Immature natural killer cell (primary cell): Measurements from ENCODE around the gene LCN9. TPM values are rescaled to one million over a fixed set of nuclear protein-coding genes. Genes with fewer than 3 reads are reported as not detected.
A peak's percentile ranks its signal among the peaks of the same experiment; 100 is the strongest.

Experiments used
- DNase-seq, 3 donors: peaks; one replicate each; pipeline ENCODE4 v3.0.0; 2022; ENCODE audit warnings: mixed read lengths in 1 of 3
- H3K27ac Mint-ChIP-seq, 6 donors: one replicate each; pipeline ENCODE4 v1.8.0; 2020; ENCODE audit warnings: mixed read lengths in 6 of 6, mild to moderate bottlenecking in 5 of 6, inconsistent platforms in 4 of 6, moderate library complexity in 3 of 6
- H3K27me3 Mint-ChIP-seq, 3 donors: one replicate each; pipeline ENCODE4 v1.8.0; 2020 to 2021; ENCODE audit warnings: low read depth in 3 of 3, mild to moderate bottlenecking in 3 of 3, mixed read lengths in 3 of 3, moderate library complexity in 3 of 3, inconsistent platforms in 1 of 3
- H3K36me3 Mint-ChIP-seq, 3 donors: one replicate each; pipeline ENCODE4 v1.8.0; 2020; ENCODE audit warnings: mixed read lengths in 3 of 3, inconsistent platforms in 2 of 3, mild to moderate bottlenecking in 2 of 3
- H3K4me1 Mint-ChIP-seq, 2 donors: one replicate each; pipeline ENCODE4 v1.8.0; 2020; ENCODE audit warnings: inconsistent platforms in 2 of 2, mild to moderate bottlenecking in 2 of 2, mixed read lengths in 2 of 2, moderate library complexity in 1 of 2
- H3K4me3 Mint-ChIP-seq, 5 donors: one replicate each; pipeline ENCODE4 v1.8.0; 2020; ENCODE audit warnings: mild to moderate bottlenecking in 5 of 5, mixed read lengths in 5 of 5, inconsistent platforms in 3 of 5, moderate library complexity in 3 of 5
- H3K9me3 Mint-ChIP-seq, 6 donors: one replicate each; pipeline ENCODE4 v1.8.0; 2020; ENCODE audit warnings: mild to moderate bottlenecking in 6 of 6, mixed read lengths in 6 of 6, inconsistent platforms in 4 of 6, moderate library complexity in 3 of 6
- polyA plus RNA-seq, 3 donors: library from polyadenylated mRNA; unstranded; fragments of 300-500 nt; fragmentation: Illumina TruSeq; gene quantifications; one replicate each; pipeline ENCODE4 v1.2.3, GENCODE V29; 2021

Gene LCN9
- polyA plus RNA-seq, 3 donors from 2014 or later, result not detected

DNA sequence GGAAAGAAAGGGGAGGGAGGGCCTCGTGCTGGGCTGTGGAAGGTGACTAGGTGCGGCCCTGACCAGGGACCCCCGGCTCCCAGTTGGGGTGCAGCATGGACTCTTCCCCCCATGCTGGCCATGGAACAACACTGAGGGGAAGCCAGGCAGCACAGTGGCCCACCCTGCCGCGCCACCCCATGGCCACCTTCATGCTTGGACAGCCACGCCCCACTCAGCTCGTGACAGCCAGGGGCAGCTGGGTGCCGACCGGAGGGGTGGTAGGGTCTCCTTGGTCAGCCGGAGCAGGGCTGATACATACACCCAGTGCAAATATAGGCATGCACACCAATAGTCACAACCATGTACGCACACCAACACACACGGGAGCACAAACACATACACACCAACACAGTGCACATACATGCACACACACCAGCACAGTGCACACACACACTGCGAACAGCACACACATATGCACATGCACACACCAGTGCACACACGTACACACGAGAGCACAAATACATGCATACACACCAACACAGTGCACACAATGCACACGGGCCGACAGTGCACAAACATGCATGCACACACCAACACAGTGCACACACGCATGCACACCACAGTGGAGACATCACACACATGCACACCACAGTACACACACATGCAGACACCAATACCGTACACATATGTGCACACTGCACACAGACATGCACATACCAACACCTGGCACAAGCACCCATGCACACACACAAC, 27.9 kb downstream of the LCN9 start:
- H3K36me3 Mint-ChIP-seq, result no peaks in the 10 kb centered on the region
- no peak overlapping the region for H3K27ac Mint-ChIP-seq
- no peaks in the 10 kb centered on the region for H3K9me3 Mint-ChIP-seq
- H3K4me3 Mint-ChIP-seq, result no peak overlapping the region
- H3K27me3 Mint-ChIP-seq, result peaks cover 0 to 2% (median 0%) of the 10 kb centered on the region in 3 donors
- no peak for DNase-seq
- H3K4me1 Mint-ChIP-seq, result no peaks in the 10 kb centered on the region

DNA sequence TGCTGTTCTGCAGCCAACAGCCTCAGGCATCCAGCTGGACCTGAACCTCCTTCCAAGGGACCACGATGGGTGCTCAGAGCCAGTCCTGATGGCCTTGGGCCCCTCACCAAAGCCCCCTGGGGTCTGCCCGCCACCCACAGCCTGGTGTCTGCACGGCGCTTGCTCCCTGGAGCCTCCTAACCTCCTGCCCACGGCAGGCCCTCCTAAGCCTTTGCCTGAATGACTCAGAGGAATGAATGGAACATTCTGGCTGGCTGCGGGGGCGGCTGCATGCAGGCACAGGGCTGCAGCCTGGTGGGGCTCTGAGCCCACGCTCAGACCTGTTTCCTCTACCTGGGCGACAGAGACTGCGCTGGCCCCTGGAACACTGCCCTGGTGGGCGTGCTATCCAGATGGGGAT, 29.3 kb downstream of the LCN9 start:
- H3K27ac Mint-ChIP-seq, result no peak overlapping the region
- no peak overlapping the region for H3K4me3 Mint-ChIP-seq
- H3K27me3 Mint-ChIP-seq, result peaks cover 0 to 2% (median 0%) of the 10 kb centered on the region in 3 donors
- DNase-seq, result no peak
- H3K4me1 Mint-ChIP-seq, result no peaks in the 10 kb centered on the region
- H3K36me3 Mint-ChIP-seq, result no peaks in the 10 kb centered on the region
- no peaks in the 10 kb centered on the region for H3K9me3 Mint-ChIP-seq

DNA sequence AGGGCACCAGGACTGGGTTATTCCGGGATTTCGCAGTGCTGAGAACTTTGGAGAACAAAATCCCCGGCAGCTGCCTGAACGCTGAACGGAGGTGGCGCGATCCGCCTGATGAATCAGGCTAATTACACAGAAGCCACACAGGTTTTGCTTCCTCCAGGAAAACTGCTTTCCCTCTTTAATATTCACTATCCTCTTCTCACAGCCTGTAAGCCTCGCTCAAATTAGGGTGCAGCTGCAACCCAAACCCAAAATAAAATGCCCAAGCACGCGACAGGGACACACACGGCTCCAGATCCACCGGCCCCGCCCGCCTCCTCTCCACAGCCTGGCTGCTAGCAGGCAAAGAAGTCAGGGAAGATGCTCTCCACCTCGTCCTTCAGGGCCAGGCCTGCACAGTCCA, 30.2 kb downstream of the LCN9 start:
- Mint-ChIP-seq H3K36me3 (no peaks in the 10 kb centered on the region), H3K27ac (no peak overlapping the region)

DNA sequence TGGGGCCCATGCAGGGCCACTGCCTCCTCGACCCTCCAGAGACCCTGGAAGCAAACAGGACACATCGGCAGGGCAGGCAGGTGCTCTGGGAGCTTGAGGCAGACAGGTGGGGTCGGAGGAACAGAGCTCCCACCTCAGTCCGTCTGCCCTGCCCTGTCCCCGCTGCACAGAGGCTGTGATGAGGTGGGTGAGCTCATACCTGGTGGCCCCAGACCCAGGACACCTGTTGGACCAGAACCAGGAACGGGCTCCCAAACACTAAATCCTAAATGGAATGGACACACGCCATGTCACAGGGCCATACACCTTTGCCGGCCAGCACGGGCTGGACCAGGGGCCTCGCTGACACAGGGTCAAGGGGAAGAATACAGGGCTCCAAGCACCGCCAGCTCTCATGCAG, 30.7 kb downstream of the LCN9 start:
- Mint-ChIP-seq H3K27me3 (peaks cover 0 to 2% (median 0%) of the 10 kb centered on the region in 3 donors), H3K36me3 (no peaks in the 10 kb centered on the region), H3K4me3 (no peak overlapping the region), H3K4me1 (no peaks in the 10 kb centered on the region), H3K9me3 (no peaks in the 10 kb centered on the region), H3K27ac (no peak overlapping the region)
- no peak for DNase-seq

More for the DNA sequence above, 30.2 kb downstream of the LCN9 start:
- no peaks in the 10 kb centered on the region for H3K9me3 Mint-ChIP-seq
- peaks cover 0 to 2% (median 0%) of the 10 kb centered on the region in 3 donors for H3K27me3 Mint-ChIP-seq
- no peak overlapping the region for H3K4me3 Mint-ChIP-seq
- H3K4me1 Mint-ChIP-seq, result no peaks in the 10 kb centered on the region
- no peak for DNase-seq

DNA sequence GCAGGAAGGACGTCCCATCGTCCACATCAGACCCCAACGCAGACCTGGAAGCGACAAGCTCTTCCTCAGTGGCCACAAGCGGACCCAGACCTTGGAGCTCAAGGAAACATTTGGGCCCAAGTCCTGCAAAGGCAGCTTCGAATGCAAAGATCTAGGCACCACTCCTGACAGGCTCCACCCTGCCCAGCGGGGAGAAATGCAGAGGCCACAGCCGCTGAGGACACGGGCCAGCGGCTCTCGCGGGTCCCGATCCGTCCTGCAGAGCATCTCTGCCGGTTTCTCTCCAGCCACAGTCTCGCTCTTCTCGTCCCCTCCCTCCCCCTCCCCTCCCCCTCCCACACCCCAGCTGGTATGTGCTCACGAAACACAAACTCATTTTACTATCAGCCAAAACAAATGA, 31.3 kb downstream of the LCN9 start:
- H3K4me3 Mint-ChIP-seq, result no peak overlapping the region
- no peaks in the 10 kb centered on the region for H3K36me3 Mint-ChIP-seq
- no peak overlapping the region for H3K27ac Mint-ChIP-seq
- no peaks in the 10 kb centered on the region for H3K9me3 Mint-ChIP-seq
- no peak for DNase-seq
- H3K4me1 Mint-ChIP-seq, result no peaks in the 10 kb centered on the region
- peaks cover 0 to 2% (median 0%) of the 10 kb centered on the region in 3 donors for H3K27me3 Mint-ChIP-seq

DNA sequence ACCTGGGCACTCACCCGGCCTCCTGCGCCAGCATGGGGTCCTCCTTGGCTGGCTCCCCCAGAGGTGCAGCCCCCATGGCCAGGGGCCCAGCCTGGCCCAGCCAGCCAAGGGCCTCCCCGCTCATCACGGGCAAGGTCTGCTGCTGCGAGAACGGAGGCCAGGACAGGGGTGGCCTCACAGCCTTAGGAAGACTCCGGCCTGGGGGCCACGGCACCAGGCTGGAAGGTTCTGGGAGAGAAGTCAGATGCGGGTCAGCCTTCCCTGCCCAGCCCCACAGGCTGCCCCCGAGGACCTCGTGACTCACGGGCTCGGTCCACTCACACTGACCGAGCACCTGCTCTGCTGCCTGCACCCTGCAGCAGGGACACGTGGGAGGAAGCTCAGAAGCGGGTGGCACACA, 31.9 kb downstream of the LCN9 start:
- Mint-ChIP-seq H3K4me3 (no peak overlapping the region), H3K4me1 (no peaks in the 10 kb centered on the region), H3K9me3 (no peaks in the 10 kb centered on the region), H3K27ac (no peak overlapping the region), H3K27me3 (peaks cover 0 to 2% (median 0%) of the 10 kb centered on the region in 3 donors), H3K36me3 (no peaks in the 10 kb centered on the region)
- no peak for DNase-seq

DNA sequence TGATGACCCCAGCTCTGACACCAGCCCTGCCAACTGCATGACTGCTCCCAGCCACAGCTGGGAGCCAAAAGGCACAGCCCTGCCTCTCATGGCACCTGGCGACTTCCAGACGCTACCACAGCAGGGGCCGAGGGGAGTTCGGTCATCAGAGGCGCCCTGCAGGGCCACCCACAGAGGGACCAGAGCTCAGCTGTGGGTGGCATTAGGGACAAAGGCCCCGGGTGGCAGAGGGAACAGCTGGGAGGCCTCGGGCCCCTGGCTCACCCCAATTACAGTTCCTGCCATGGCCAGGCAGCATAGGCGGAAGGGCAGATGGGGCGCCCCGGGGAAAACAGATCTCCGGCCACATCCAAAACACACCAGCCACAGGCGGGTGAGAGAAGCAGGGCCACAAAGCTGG, 32.5 kb downstream of the LCN9 start:
- Mint-ChIP-seq H3K9me3 (no peaks in the 10 kb centered on the region), H3K27me3 (peaks cover 0 to 2% (median 0%) of the 10 kb centered on the region in 3 donors), H3K27ac (no peak overlapping the region), H3K4me3 (no peak overlapping the region), H3K4me1 (no peaks in the 10 kb centered on the region), H3K36me3 (no peaks in the 10 kb centered on the region)
- no peak for DNase-seq

DNA sequence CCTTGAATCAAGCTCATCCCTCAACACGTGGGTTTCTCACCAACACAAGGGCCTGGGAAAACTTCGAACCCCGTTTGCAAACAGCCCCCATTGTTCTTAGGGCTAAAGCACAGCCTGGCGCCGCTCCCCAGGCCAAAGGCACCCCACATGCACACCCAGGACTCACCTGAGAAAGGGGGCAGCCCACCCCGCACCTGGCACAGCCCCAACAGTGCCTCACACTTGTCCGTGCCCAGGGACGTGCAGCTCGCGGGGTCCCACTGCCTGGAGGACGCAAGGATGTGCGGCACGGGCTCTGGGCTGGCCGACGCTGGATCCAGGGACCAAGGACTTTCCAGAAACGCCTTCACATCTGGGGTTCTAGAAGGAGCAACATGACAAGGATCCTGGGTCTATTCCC, 33.3 kb downstream of the LCN9 start:
- no peak overlapping the region for H3K27ac Mint-ChIP-seq
- no peak overlapping the region for H3K4me3 Mint-ChIP-seq
- no peak for DNase-seq
- H3K36me3 Mint-ChIP-seq, result no peaks in the 10 kb centered on the region
- peaks cover 0 to 2% of the 10 kb centered on the region in 2 donors for H3K4me1 Mint-ChIP-seq
- no peaks in the 10 kb centered on the region for H3K9me3 Mint-ChIP-seq
- peaks cover 0 to 2% (median 2%) of the 10 kb centered on the region in 3 donors for H3K27me3 Mint-ChIP-seq

DNA sequence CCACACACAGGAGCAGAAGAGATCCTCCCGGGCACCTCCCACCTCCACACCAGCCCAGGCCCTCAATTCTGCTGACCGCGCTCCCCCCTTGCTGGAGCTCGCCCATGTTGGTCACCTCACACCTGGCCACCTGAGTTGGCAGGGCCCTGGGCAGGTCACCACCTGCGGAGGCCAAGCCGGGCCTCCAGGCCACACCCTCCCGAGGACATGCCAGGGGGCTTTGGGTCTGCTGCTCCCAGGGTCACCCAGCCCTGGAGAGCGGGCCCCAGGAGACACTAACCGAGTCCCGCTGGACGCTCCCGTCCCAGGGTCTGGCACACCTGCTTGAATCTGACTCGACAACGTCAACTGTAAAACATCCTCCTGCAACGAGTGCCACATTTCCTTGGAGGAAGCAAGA, 34.1 kb downstream of the LCN9 start:
- Mint-ChIP-seq H3K4me1 (peaks cover 0 to 2% of the 10 kb centered on the region in 2 donors), H3K4me3 (no peak overlapping the region), H3K27ac (no peak overlapping the region), H3K36me3 (no peaks in the 10 kb centered on the region), H3K9me3 (no peaks in the 10 kb centered on the region), H3K27me3 (peaks cover 0 to 2% (median 2%) of the 10 kb centered on the region in 3 donors)
- no peak for DNase-seq

DNA sequence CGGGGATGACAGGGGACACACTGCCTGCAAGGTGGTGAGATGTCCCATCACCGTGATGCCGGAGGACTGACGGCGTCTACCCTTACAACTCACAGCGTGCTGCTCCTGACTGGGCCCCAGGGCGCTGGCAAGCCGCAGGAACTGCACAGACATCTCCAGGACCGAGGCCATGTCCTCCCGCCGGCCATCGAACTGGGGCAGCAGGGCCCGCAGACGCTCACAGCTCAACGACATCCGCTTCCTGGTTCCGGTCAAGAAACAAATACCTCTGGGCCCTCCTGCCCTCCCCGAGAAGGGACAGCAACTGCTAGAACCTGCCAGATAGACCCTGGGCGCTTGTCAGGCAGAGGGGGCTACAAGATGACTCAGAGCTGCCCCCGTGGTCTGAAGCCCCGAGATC, 35.1 kb downstream of the LCN9 start:
- H3K36me3 Mint-ChIP-seq, result no peaks in the 10 kb centered on the region
- peaks cover 0 to 2% of the 10 kb centered on the region in 2 donors for H3K4me1 Mint-ChIP-seq
- no peak for DNase-seq
- no peak overlapping the region for H3K27ac Mint-ChIP-seq
- no peak overlapping the region for H3K4me3 Mint-ChIP-seq
- H3K27me3 Mint-ChIP-seq, result peaks cover 0 to 2% (median 2%) of the 10 kb centered on the region in 3 donors
- no peaks in the 10 kb centered on the region for H3K9me3 Mint-ChIP-seq

DNA sequence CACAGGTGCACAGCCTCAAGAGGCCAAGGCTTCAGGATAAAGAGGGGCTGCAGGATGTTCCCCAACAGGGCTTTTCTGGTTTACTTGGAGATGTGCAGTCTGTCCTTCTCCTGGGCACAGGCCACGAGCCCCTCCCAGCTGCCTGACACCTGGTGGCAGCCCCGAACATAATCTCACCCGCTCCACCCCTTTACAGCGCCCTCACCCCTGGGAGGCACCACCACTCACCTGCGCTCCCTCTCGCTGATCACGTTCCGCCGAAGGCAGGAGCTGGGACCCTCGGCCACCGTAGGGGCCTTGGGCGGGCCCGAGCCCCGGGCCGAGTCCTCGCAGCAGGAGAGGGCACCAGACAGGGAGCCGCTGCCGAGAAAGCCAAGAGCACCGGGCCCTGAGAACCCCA, 35.7 kb downstream of the LCN9 start:
- H3K4me1 Mint-ChIP-seq, result peaks cover 0 to 2% of the 10 kb centered on the region in 2 donors
- H3K27me3 Mint-ChIP-seq, result peaks cover 0 to 3% (median 2%) of the 10 kb centered on the region in 3 donors
- DNase-seq, result no peak
- no peak overlapping the region for H3K4me3 Mint-ChIP-seq
- H3K36me3 Mint-ChIP-seq, result no peaks in the 10 kb centered on the region
- no peaks in the 10 kb centered on the region for H3K9me3 Mint-ChIP-seq
- H3K27ac Mint-ChIP-seq, result no peak overlapping the region

DNA sequence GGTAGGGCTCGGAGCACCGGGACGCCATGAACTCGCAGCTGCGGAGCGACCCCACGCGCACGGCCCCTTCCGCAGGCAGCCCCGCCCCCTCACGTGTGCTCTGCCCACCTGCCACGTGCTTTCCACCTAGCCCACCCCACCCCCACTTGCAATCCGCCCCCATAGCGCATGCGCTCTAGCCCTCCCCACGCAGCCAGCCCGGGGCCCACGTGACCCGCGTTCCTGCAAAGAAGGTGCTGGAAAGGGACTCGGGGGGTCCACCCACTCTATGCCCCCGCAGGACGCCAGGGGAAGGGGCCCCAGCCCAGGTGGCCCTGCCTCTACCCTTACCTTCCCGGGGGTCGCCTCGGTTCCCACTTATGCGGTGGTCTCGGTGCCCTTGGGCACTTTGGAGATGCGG, 36.3 kb downstream of the LCN9 start, which contains the start of gene SOHLH1:
Gene SOHLH1, minus strand, starts transcription at position 42 of the 400 bp plus-strand sequence. Its CDS starts 14 bp downstream, at position 28.
- DNase-seq, result no peak
- Mint-ChIP-seq H3K9me3 (no peaks in the 10 kb centered on the region), H3K27me3 (peaks cover 0 to 3% (median 0%) of the 10 kb centered on the region in 3 donors), H3K4me3 (no peak within 1 kb of the TSS), H3K36me3 (no peaks in the 10 kb centered on the region), H3K4me1 (peaks cover 0 to 2% of the 10 kb centered on the region in 2 donors), H3K27ac (no peak within 1 kb of the TSS)

DNA sequence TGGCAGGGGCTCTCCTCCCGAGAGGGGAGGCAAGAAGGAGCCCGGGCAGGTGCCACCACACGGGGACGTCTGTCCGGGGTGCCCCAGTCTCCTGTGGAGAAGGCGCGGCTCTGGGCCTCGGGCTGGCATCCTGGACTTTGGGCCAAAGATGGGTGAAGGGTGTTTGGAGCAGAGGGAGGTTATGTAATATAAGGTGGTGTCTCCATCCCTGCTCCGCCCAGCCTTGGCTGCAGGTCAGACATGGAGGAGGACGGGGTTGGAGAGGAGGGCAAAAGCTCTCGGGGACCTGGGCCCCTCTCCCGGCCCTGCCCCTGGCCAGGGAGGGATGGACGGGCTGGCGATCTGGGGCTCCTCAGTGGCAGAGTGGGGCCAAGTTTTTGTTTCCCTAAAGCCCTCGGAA, 37.4 kb downstream of the LCN9 start:
- DNase-seq, result no peak
- no peaks in the 10 kb centered on the region for H3K36me3 Mint-ChIP-seq
- peaks cover 0 to 2% of the 10 kb centered on the region in 2 donors for H3K4me1 Mint-ChIP-seq
- no peak overlapping the region for H3K27ac Mint-ChIP-seq
- peaks cover 0 to 3% (median 0%) of the 10 kb centered on the region in 3 donors for H3K27me3 Mint-ChIP-seq
- H3K4me3 Mint-ChIP-seq, result no peak overlapping the region
- no peaks in the 10 kb centered on the region for H3K9me3 Mint-ChIP-seq

DNA sequence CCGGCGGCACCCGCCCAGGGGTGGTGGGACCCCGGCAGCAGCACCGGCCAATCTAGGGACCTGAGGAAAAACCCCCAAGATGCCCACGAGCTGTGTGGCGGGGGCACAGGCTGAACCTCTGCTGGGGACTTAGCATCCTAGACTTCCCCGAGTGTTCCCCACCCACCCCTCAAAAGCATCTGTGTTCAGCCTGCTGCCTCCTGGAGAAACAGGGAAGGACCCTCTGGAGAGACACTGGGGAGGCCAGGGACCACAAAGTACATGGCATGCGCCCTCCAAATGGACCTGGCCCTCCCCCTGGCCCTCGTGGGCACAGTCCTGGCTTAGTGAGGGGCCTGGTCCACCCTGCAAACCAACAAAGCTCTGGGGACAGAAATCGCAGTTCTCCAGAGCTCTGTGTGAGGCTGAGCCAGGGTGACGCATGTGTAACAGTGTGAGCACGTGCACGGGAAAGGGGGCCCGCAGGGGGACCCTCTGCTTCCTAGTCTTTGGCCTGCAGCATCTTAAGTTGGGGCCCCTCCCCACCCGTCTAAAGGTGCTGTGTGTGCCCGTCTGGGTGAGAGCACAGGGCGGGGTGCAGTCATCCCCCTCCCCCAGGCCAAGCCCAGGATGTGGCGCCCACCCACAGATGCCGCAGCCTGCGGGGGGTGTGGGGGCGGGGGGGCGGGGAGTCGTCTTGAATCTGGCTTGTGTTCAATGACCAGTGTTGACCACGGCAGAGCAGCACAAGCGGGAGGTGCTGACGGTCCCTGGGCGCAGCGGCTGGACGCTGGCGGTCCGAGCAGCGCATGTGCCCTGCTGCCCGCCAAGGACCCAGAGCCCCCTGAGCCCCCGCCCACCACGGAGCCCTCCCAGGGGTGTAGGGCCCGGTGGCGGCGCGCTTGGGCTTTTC, 38.2 kb downstream of the LCN9 start:
- H3K9me3 Mint-ChIP-seq, result no peaks in the 10 kb centered on the region
- H3K4me3 Mint-ChIP-seq, result peak overlapping the region in 1 of 5 donors; percentile 17
- peaks cover 0 to 3% (median 0%) of the 10 kb centered on the region in 3 donors for H3K27me3 Mint-ChIP-seq
- DNase-seq, result peak; percentile 25 to 28 (median 28)
- no peak overlapping the region for H3K27ac Mint-ChIP-seq
- H3K4me1 Mint-ChIP-seq, result peaks cover 0 to 2% of the 10 kb centered on the region in 2 donors
- no peaks in the 10 kb centered on the region for H3K36me3 Mint-ChIP-seq
